Suprapubic skin (tissue), 4 donors: ENCODE data around the gene KIAA0753. TPM values are rescaled to one million over a fixed set of nuclear protein-coding genes. Genes with fewer than 3 reads are reported as not detected.
A peak's percentile ranks its signal among the peaks of the same experiment; 100 is the strongest.

Experiments
- DNase-seq, 2 donors: peaks; one replicate each; pipeline ENCODE4 v3.0.0-alpha.2; 2019; ENCODE audit warnings: low spot score in 2 of 2
- H3K27ac ChIP-seq: fragments of 200-600 bp; sonication (generic); one replicate; pipeline ENCODE4 v1.5.1; 2019
- H3K27me3 ChIP-seq: fragments of 200-600 bp; sonication (generic); one replicate; pipeline ENCODE4 v1.5.1; 2019
- H3K36me3 ChIP-seq: fragments of 200-600 bp; sonication (generic); one replicate; pipeline ENCODE4 v1.5.1; 2019
- H3K4me1 ChIP-seq: fragments of 200-600 bp; sonication (generic); one replicate; pipeline ENCODE4 v1.5.1; 2019
- H3K4me3 ChIP-seq: fragments of 200-600 bp; sonication (generic); one replicate; pipeline ENCODE4 v1.5.1; 2019; ENCODE audit warnings: mild to moderate bottlenecking
- H3K9me3 ChIP-seq: fragments of 200-600 bp; sonication (generic); one replicate; pipeline ENCODE4 v1.5.1; 2019
- EP300 ChIP-seq: sonication (generic); formaldehyde crosslinking; IDR thresholded peaks from one replicate; pipeline ENCODE4 v1.6.1; 2017; ENCODE audit warnings: antibody characterized with exemption
- POLR2A ChIP-seq, 2 donors: fragments of 450-650 bp; IDR thresholded peaks; one replicate each; pipeline ENCODE4 v1.6.1; 2017; ENCODE audit warnings: antibody characterized with exemption in 2 of 2, mild to moderate bottlenecking in 2 of 2, moderate library complexity in 2 of 2
- POLR2AphosphoS5 ChIP-seq, 3 donors: sonication (generic); formaldehyde crosslinking; IDR thresholded peaks; one replicate each; pipeline ENCODE4 v1.6.1; 2017; ENCODE audit warnings: antibody characterized with exemption in 3 of 3
- WGBS: methylation state at CpG from one replicate; pipeline ENCODE4 v1.1.5; 2018; 5-methylcytosine and 5-hydroxymethylcytosine counted together
- total RNA-seq, 4 donors: library from RNA; depleted of rRNA; stranded (reverse); fragments of >200 nt; gene quantifications; one replicate each; pipeline ENCODE4 v1.1.0, GENCODE V29; 2016
- TF ChIP-seq, protein P1 (sequence below), 2 donors: fragments of 200-600 bp in 1 of 2; fragments of 450-650 bp in 1 of 2; sonication (generic) in 1 of 2; IDR thresholded peaks; one replicate each; pipeline ENCODE4 v1.5.1; 2016 to 2019; ENCODE audit warnings: antibody characterized with exemption in 2 of 2, mild to moderate bottlenecking in 1 of 2, moderate library complexity in 1 of 2

The KIAA0753 gene
- total RNA-seq, 4 donors from 2014 or later, result 4.9 to 24.9 (median 10.4) TPM

DNA sequence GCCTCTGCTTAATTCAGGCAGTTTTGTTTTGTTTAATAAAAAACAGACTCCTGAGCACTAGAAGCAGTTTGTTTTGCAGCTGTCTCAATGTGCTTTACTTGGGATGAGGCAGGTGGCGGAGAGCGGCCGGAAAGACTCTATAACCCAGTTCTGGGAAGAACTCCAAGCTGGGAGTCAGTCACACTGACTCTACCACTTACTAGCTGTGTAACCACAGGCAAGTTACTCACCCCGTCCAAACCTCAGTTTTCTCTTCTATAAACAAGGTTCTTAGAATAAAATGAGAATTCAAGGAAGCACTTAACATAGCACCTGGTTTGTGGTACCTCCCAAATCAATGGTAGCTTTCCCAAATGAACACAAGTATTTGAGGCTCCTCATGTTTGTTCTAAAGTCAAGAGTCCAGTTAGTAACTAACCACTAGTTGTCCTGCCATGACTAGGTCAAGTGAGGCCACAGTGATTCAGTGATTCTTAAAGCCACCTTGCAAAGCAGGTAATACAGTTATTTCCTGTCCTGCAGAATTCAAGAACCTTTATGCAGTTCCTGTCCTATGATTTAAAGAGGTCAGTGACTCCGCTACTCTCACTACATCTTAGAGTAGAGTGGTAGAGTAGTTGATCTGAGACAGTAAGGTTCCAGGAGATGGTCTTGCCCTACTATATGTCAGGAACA is 3.1 kb upstream of the KIAA0753 start:
- no peak for DNase-seq
- H3K27me3 ChIP-seq, result no peaks in the 10 kb centered on the region
- WGBS, result 39% methylated on average over 5 of the region's 5 CpGs
- H3K27ac ChIP-seq, result no peak overlapping the region
- no peak for TF ChIP-seq POLR2A (IDR thresholded peaks at IDR 0.05)
- TF ChIP-seq, protein P1, sequence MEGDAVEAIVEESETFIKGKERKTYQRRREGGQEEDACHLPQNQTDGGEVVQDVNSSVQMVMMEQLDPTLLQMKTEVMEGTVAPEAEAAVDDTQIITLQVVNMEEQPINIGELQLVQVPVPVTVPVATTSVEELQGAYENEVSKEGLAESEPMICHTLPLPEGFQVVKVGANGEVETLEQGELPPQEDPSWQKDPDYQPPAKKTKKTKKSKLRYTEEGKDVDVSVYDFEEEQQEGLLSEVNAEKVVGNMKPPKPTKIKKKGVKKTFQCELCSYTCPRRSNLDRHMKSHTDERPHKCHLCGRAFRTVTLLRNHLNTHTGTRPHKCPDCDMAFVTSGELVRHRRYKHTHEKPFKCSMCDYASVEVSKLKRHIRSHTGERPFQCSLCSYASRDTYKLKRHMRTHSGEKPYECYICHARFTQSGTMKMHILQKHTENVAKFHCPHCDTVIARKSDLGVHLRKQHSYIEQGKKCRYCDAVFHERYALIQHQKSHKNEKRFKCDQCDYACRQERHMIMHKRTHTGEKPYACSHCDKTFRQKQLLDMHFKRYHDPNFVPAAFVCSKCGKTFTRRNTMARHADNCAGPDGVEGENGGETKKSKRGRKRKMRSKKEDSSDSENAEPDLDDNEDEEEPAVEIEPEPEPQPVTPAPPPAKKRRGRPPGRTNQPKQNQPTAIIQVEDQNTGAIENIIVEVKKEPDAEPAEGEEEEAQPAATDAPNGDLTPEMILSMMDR (IDR thresholded peaks at IDR 0.05), result no peak
- no peak for TF ChIP-seq POLR2AphosphoS5 (IDR thresholded peaks at IDR 0.05)
- TF ChIP-seq EP300, result no peak
- no peaks in the 10 kb centered on the region for H3K9me3 ChIP-seq
- H3K4me3 ChIP-seq, result no peak overlapping the region
- peaks cover 32% of the 10 kb centered on the region for H3K36me3 ChIP-seq
- peaks cover 57% of the 10 kb centered on the region for H3K4me1 ChIP-seq

DNA sequence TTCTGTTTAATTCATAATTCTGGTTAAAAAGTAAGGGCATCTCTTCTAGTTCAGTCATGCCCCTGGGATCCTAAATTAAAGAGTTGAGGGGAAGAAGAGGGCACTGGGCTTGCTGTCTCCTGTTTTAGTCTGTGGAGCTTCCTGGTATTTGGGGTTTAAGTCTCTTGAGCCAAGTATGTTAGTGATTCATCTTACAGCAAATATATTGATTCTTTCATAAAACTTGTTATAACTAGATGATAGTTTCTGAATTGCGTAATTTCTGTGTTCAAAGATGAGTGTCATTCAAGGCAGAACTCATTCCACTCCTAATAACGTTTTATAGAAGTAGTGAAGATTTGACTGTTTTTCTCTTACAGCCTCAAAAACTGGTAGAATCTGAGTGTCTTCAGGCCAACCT is 2.1 kb upstream of the KIAA0753 start:
- peaks cover 66% of the 10 kb centered on the region for H3K4me1 ChIP-seq
- 36% methylated on average over 2 of the region's 2 CpGs for WGBS
- no peaks in the 10 kb centered on the region for H3K9me3 ChIP-seq
- H3K36me3 ChIP-seq, result peaks cover 22% of the 10 kb centered on the region
- H3K27ac ChIP-seq, result peak overlapping the region; percentile 4
- no peak overlapping the region for H3K4me3 ChIP-seq
- DNase-seq, result no peak
- TF ChIP-seq POLR2A (IDR thresholded peaks at IDR 0.05) (no peak), EP300 (no peak), POLR2AphosphoS5 (IDR thresholded peaks at IDR 0.05) (no peak)
- TF ChIP-seq, protein P1 (IDR thresholded peaks at IDR 0.05), result no peak
- H3K27me3 ChIP-seq, result no peaks in the 10 kb centered on the region

DNA sequence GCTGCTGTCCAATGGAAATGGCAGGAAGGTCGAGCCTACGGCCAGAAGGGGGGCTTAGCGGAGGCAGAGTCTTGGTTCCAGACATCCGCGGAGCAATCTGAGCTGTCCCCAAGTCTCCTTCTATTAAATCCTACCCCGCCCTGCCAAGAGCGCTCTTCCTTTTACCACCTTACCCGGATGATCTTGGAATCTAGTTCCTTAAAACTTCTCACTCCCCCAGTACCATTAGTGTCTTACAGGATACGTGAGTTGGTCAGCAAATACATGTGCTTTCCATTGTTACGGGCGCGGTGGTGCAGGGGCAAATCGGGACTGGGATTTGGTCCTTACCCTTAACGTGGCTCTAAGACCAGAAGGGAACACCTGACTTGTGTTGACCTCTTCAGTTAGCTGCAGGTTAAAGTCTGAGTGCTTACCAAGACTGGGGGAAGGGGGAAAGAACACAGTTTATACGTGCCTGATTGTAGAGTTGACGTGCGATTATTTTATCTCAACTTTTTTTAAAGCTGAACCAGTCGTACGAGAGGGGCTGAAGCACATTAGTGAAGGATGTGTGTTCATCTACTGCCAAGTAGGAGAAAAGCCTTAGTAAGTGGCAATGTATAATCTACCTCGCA is 844 bp upstream of the KIAA0753 start:
- no peak for DNase-seq
- H3K36me3 ChIP-seq, result peaks cover 17% of the 10 kb centered on the region
- peaks cover 61% of the 10 kb centered on the region for H3K4me1 ChIP-seq
- 4% methylated on average over 16 of the region's 20 CpGs for WGBS
- H3K27me3 ChIP-seq, result no peaks in the 10 kb centered on the region
- peak overlapping the region; percentile 89 for H3K4me3 ChIP-seq
- peak overlapping the region; percentile 86 for H3K27ac ChIP-seq
- no peaks in the 10 kb centered on the region for H3K9me3 ChIP-seq
- TF ChIP-seq, protein P1 (IDR thresholded peaks at IDR 0.05), result no peak
- no peak for TF ChIP-seq POLR2A (IDR thresholded peaks at IDR 0.05)
- no peak for TF ChIP-seq EP300
- TF ChIP-seq POLR2AphosphoS5 (IDR thresholded peaks at IDR 0.05), result no peak

DNA sequence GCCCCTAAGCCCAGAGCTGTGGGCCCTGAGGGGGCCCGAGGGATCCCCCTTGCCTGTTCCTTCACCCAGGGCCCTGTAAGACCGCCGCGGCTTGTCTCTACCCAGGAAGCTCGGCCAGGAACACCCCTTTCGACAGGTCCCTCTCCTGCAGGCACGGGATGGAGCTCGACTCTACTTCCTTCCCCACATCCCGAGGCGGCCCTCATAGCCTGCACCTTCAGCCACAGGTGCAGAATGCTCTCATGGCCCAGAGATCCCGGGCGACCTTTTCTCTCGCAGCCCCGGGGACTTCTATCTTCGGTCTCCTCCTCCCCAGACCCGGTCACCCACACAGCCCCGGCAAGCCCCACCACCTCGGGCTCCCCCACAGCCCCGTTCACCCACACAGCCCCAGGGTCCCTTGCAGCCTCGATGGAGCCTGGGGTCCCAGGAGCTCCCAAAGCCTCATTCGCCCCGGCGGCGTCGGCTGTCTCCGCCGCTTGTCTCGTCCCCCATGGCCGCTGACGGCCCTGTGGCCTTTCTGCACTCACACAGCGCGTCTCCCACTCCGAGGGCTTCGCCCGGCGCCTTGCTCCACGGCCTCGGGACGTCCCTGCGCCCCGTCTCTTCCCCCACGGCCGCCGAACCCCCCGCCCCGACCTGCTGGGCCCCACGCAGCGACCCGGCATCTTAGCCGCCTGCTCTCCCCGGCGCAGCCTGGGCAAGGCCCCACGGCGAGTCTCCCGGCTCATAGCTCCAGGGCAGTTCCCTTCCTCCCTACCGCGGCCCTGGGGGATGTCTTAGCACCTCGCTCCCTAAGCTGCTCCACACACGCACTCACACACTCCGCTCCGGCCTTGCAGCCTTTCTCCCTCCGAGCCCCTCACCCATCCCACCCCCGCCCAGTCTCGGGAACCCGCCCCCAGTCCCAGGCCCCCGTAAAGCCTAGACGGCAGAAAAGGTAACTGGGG is 650 bp downstream of the KIAA0753 start:
- Histone ChIP-seq H3K9me3 (no peaks in the 10 kb centered on the region), H3K27ac (peak overlapping the region; percentile 86), H3K4me1 (peaks cover 56% of the 10 kb centered on the region), H3K36me3 (peaks cover 10% of the 10 kb centered on the region), H3K4me3 (peak overlapping the region; percentile 89), H3K27me3 (no peaks in the 10 kb centered on the region)
- WGBS, result 1% methylated on average over 49 of the region's 67 CpGs
- TF ChIP-seq POLR2AphosphoS5 (IDR thresholded peaks at IDR 0.05) (no peak), POLR2A (IDR thresholded peaks at IDR 0.05) (no peak), EP300 (no peak)
- TF ChIP-seq, protein P1 (IDR thresholded peaks at IDR 0.05), result no peak
- no peak for DNase-seq
